HepG2 (cell line): ENCODE measurements around the gene C1orf74.

Experiments used
- GMEB1 ChIP-seq: sonication (generic); formaldehyde crosslinking; IDR thresholded peaks from 2 replicates; pipeline ENCODE4 v1.5.1; 2020; ENCODE audit warnings: missing genetic modification reagents, mild to moderate bottlenecking, borderline replicate concordance
- HNRNPL ChIP-seq: fragments of 200-400 bp; formaldehyde crosslinking; IDR thresholded peaks from 2 replicates; pipeline ENCODE4 v1.6.1; 2017; ENCODE audit warnings: mild to moderate bottlenecking, low read depth, low read length
- MYC ChIP-seq: sonication (generic); formaldehyde crosslinking; IDR thresholded peaks from 2 replicates; pipeline ENCODE4 v1.9.0; 2021; ENCODE audit warnings: missing genetic modification reagents, borderline replicate concordance
- PRDM10 ChIP-seq: sonication (generic); formaldehyde crosslinking; IDR thresholded peaks from 2 replicates; pipeline ENCODE4 v1.4.0; 2020; ENCODE audit warnings: low read depth, missing genetic modification reagents
- ZBTB49 ChIP-seq: sonication (generic); formaldehyde crosslinking; IDR thresholded peaks from 2 replicates; pipeline ENCODE4 v1.4.0; 2020; ENCODE audit warnings: missing genetic modification reagents, borderline replicate concordance
- ZNF274 ChIP-seq: sonication (generic); formaldehyde crosslinking; IDR thresholded peaks from 2 replicates; pipeline ENCODE4 v1.5.1; 2020; ENCODE audit warnings: mild to moderate bottlenecking, missing genetic modification reagents
- ZNF280B ChIP-seq: sonication (generic); formaldehyde crosslinking; IDR thresholded peaks from 2 replicates; pipeline ENCODE4 v1.5.0; 2020; ENCODE audit warnings: missing genetic modification reagents, mild to moderate bottlenecking, borderline replicate concordance
- ZNF431 ChIP-seq: sonication (generic); formaldehyde crosslinking; IDR thresholded peaks from 2 replicates; pipeline ENCODE4 v1.9.0; 2022; ENCODE audit warnings: missing genetic modification reagents, low read depth, mild to moderate bottlenecking, borderline replicate concordance
- ZNF709 ChIP-seq: sonication (generic); formaldehyde crosslinking; IDR thresholded peaks from 2 replicates; pipeline ENCODE4 v1.5.0; 2020; ENCODE audit warnings: mild to moderate bottlenecking, missing genetic modification reagents
- ZSCAN9 ChIP-seq: IDR thresholded peaks from 2 replicates; pipeline ENCODE4 v1.6.1; 2016; ENCODE audit warnings: borderline replicate concordance
- TF ChIP-seq, protein P1 (sequence below): sonication (generic); formaldehyde crosslinking; IDR thresholded peaks from 2 replicates; pipeline ENCODE4 v1.5.0; 2020; ENCODE audit warnings: mild to moderate bottlenecking, missing genetic modification reagents, moderate library complexity

GRCh38 chr1:209749670-209750323, 34.6 kb downstream of the C1orf74 start:
- TF ChIP-seq ZBTB49 (no peak), ZNF431 (CRISPR knock-in tag) (no peak), PRDM10 (CRISPR knock-in tag) (no peak), MYC (no peak), ZNF709 (no peak), ZNF280B (CRISPR knock-in tag) (no peak), HNRNPL (no peak), ZSCAN9 (no peak), GMEB1 (no peak), ZNF274 (CRISPR knock-in tag) (no peak)
- TF ChIP-seq, protein P1, sequence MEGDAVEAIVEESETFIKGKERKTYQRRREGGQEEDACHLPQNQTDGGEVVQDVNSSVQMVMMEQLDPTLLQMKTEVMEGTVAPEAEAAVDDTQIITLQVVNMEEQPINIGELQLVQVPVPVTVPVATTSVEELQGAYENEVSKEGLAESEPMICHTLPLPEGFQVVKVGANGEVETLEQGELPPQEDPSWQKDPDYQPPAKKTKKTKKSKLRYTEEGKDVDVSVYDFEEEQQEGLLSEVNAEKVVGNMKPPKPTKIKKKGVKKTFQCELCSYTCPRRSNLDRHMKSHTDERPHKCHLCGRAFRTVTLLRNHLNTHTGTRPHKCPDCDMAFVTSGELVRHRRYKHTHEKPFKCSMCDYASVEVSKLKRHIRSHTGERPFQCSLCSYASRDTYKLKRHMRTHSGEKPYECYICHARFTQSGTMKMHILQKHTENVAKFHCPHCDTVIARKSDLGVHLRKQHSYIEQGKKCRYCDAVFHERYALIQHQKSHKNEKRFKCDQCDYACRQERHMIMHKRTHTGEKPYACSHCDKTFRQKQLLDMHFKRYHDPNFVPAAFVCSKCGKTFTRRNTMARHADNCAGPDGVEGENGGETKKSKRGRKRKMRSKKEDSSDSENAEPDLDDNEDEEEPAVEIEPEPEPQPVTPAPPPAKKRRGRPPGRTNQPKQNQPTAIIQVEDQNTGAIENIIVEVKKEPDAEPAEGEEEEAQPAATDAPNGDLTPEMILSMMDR = no peak
